Heart left ventricle (tissue), 16 donors: ENCODE results near the gene ATPAF2. TPM values are rescaled to one million over a fixed set of nuclear protein-coding genes. Genes with fewer than 3 reads are reported as not detected.

Source experiments
- ATAC-seq, 4 donors: fragments of 200-7000 bp; cut with Tn5 transposase; one replicate each; pipeline ENCODE4 v1.9.1; 2020 to 2022; ENCODE audit warnings: moderate library complexity in 4 of 4, mild to moderate bottlenecking in 3 of 4, moderate number of reproducible peaks in 1 of 4
- DNase-seq, 5 donors: peaks; one replicate each; pipeline ENCODE4 v3.0.0-alpha.2; 2020
- H3K27ac ChIP-seq, 12 donors: fragments of 200-600 bp; sonication (generic) in 4 of 12; one replicate each; pipeline versions ENCODE4 v1.5.0 to v1.8.0; 2016 to 2022; ENCODE audit warnings: mild to moderate bottlenecking in 2 of 12
- H3K27me3 ChIP-seq, 9 donors: fragments of 200-600 bp; sonication (generic) in 2 of 9; one replicate each; pipeline versions ENCODE4 v1.5.1 to v1.8.0; 2016 to 2022; ENCODE audit warnings: mild to moderate bottlenecking in 3 of 9
- H3K36me3 ChIP-seq, 9 donors: fragments of 200-600 bp; sonication (generic) in 2 of 9; one replicate each; pipeline versions ENCODE4 v1.5.0 to v1.8.0; 2018 to 2022; ENCODE audit warnings: mild to moderate bottlenecking in 2 of 9
- H3K4me1 ChIP-seq, 12 donors: fragments of 200-600 bp; sonication (generic) in 4 of 12; one replicate each; pipeline versions ENCODE4 v1.5.0 to v1.8.0; 2016 to 2022; ENCODE audit warnings: mild to moderate bottlenecking in 3 of 12
- H3K4me3 ChIP-seq, 12 donors: fragments of 200-600 bp; sonication (generic) in 4 of 12; one replicate each; pipeline versions ENCODE4 v1.5.0 to v1.8.0; 2017 to 2022; ENCODE audit warnings: mild to moderate bottlenecking in 9 of 12, moderate library complexity in 4 of 12
- H3K9me3 ChIP-seq, 12 donors: fragments of 200-600 bp; sonication (generic) in 4 of 12; one replicate each; pipeline versions ENCODE4 v1.5.0 to v1.8.0; 2016 to 2022; ENCODE audit warnings: mild to moderate bottlenecking in 1 of 12
- POLR2A ChIP-seq, 2 donors: fragments of 450-650 bp; IDR thresholded peaks; one replicate each; pipeline ENCODE4 v1.6.1; 2017; ENCODE audit warnings: antibody characterized with exemption in 2 of 2, mild to moderate bottlenecking in 2 of 2, moderate library complexity in 2 of 2
- WGBS, 4 donors: extraction: QIAGEN DNeasy Blood & Tissue Kit in 2 of 4; methylation state at CpG; one replicate each; pipeline versions ENCODE4 v1.1.5 to v1.1.7; 2013 to 2018; 5-methylcytosine and 5-hydroxymethylcytosine counted together
- intact Hi-C, 10 donors: fragments of 100-400 bp; cut with DNase I; formaldehyde crosslinking; loops; one replicate each; pipeline versions ENCODE4 v1.11.1 to v1.14.2; 2022
- polyA plus RNA-seq, 2 donors: library from polyadenylated mRNA; stranded (reverse); fragments of 200-250 nt; gene quantifications; one replicate each; pipeline ENCODE4 v1.2.3, GENCODE V29; 2013
- total RNA-seq, 9 donors: library from RNA; depleted of rRNA in 2 of 9; stranded (reverse); fragments of >200 nt in 2 of 9; fragmentation: NEBNext Ultra II Directional in 3 of 9; extraction: Animal tissue kit (Norgen Biotek cat#: 25700) in 3 of 9; gene quantifications; one replicate each; pipeline versions ENCODE4 v1.1.0 to v1.2.4, GENCODE V29; 2016 to 2023
- TF ChIP-seq, protein P1 (sequence below), 12 donors: fragments of 200-600 bp; sonication (generic) in 4 of 12; IDR thresholded peaks; one replicate each; pipeline versions ENCODE4 v1.5.0 to v1.8.0; 2018 to 2022; ENCODE audit warnings: antibody characterized with exemption in 12 of 12, mild to moderate bottlenecking in 5 of 12
- donor health status: ischemic (EF 13 %, LVEDD 7.1; RV severe dilation, severe dysfunction).
- donor health status: healthy with polysubstance abuse.
- donor health status: DM: no; HTN: yes; CAD: no.
- donor health status: DM: no; HTN: no; CAD: no.
- donor health status: ischemic (EF 25% LVEDD 6.9; RV normal size, moderate dysfunction).
- donor health status: ischemic (EF 25% LVEDD 5.7; RV mildly dilated, moderate dysfunction).
- donor health status: healthy.
- donor health status: DM: yes; HTN: yes; CAD: no.
- donor health status: ischemic (EF 35%, LVEDD 5.7; RV mildly dilated, moderate dysfunction).
- donor health status: nonischemic (EF 11% LVEDD 7.7; RV severe dilation, severe dysfunction).
- donor health status: DM: yes; HTN: yes; CAD: no.
- donor health status: PGD.
- donor health status: ischemic (EF 29% LVEDD 5.4; RV normal size, mild dysfunction).
- donor health status: nonischemic (EF 23%, LVEDD 6.1; RV moderate dilation, normal function).

The ATPAF2 gene
- total and polyA plus RNA-seq, 11 donors = 25.6 to 51.4 (median 37.6) TPM

DNA sequence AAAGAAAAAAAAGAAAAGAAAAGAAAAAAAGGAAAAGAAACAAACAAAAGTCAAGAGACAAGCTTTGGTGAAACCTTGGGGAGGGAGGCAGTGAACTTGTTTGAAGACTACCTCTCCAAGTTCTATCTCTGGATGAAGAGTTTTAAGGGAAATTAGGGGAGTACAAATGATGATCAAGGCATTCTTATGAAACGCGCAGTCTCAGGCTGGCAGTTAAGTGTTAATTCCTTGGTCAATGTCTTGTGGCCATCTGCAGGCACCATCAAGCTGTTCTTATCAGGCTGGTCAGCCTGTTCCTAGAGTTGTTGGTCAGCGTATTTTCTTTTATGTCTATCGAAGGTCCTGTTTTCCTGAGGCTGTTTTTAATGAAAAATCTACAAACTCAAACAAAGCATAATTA is 40.6 kb upstream of the ATPAF2 start:
- no peak for TF ChIP-seq POLR2A (IDR thresholded peaks at IDR 0.05)
- TF ChIP-seq, protein P1, sequence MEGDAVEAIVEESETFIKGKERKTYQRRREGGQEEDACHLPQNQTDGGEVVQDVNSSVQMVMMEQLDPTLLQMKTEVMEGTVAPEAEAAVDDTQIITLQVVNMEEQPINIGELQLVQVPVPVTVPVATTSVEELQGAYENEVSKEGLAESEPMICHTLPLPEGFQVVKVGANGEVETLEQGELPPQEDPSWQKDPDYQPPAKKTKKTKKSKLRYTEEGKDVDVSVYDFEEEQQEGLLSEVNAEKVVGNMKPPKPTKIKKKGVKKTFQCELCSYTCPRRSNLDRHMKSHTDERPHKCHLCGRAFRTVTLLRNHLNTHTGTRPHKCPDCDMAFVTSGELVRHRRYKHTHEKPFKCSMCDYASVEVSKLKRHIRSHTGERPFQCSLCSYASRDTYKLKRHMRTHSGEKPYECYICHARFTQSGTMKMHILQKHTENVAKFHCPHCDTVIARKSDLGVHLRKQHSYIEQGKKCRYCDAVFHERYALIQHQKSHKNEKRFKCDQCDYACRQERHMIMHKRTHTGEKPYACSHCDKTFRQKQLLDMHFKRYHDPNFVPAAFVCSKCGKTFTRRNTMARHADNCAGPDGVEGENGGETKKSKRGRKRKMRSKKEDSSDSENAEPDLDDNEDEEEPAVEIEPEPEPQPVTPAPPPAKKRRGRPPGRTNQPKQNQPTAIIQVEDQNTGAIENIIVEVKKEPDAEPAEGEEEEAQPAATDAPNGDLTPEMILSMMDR (IDR thresholded peaks at IDR 0.05) = no peak
- intact Hi-C loops = no loop called here
- WGBS, 4 donors = 63 to 71% (median 67%) methylated on average over 4 of the region's 4 CpGs
- H3K4me1 ChIP-seq = no peaks in the 10 kb centered on the region
- no peak for DNase-seq
- H3K27ac ChIP-seq = no peak overlapping the region
- no peaks in the 10 kb centered on the region for H3K27me3 ChIP-seq
- ATAC-seq = no peak
- H3K4me3 ChIP-seq = no peak overlapping the region
- H3K9me3 ChIP-seq = no peaks in the 10 kb centered on the region
- no peaks in the 10 kb centered on the region for H3K36me3 ChIP-seq

DNA sequence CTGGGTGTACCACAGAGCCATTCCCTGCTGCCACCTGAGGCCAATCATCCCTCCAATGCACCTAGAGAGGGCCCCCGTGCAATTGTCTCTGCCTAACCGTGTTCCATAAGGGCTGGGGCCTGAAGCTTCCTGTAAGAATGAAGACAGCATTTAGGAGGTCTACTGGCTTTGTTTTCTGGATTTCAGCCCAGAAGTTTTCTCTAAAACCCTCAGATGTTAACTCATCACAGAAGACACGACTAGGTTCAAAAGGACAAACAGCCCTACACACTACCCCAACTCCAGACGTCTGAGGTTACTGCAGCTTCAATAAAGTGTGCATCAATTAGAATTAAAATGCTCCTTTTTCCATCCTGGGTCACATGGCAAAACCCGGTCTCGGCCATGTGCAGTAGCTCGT is 38.0 kb upstream of the ATPAF2 start:
- intact Hi-C loops = no loop called here
- TF ChIP-seq, protein P1 (IDR thresholded peaks at IDR 0.05) = no peak
- TF ChIP-seq POLR2A (IDR thresholded peaks at IDR 0.05) = no peak
- Histone ChIP-seq H3K27ac (no peak overlapping the region), H3K4me3 (no peak overlapping the region), H3K4me1 (no peaks in the 10 kb centered on the region), H3K36me3 (no peaks in the 10 kb centered on the region), H3K9me3 (no peaks in the 10 kb centered on the region), H3K27me3 (no peaks in the 10 kb centered on the region)
- WGBS, 4 donors = 67 to 74% (median 71%) methylated on average over 7 of the region's 7 CpGs
- ATAC-seq (no peak), DNase-seq (no peak)

DNA sequence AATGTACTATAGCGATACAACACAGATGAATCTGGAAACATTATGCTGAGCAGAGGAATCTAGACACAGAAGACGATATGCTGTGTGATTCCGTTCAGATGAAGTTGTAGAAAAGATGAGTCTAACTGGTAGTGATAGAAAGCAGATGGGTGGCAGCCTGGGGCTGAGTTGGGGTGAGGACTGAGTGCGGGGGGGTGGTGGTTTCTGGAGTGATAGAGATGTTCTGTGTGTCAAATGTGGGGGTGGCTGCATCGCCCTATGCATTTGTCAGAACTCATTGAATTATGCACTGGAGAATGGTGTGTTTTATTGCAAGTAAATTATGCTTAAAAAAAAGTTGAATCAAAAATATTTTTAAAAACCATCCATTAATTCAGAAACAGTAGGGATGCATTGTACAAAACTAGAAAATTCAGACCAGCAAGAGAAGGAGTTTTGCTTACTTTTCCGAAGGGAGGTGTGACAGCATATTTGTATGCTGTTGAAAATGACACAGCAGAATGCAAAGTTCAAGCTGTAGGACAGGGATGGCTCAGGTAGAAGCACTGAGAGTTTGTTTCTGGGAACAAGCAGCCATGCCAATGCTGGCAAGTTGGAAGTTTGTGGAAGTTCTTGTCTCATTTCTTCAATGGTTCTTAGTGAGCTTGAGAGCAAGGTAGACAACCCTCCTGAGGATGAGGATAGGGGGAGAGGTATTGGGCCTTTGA is 35.8 kb upstream of the ATPAF2 start:
- no peaks in the 10 kb centered on the region for H3K36me3 ChIP-seq
- no peak overlapping the region for H3K27ac ChIP-seq
- DNase-seq (no peak), ATAC-seq (no peak)
- no peaks in the 10 kb centered on the region for H3K9me3 ChIP-seq
- TF ChIP-seq POLR2A (IDR thresholded peaks at IDR 0.05) = no peak
- TF ChIP-seq, protein P1 (IDR thresholded peaks at IDR 0.05) = no peak
- WGBS, 4 donors = 77 to 83% (median 79%) methylated on average over 6 of the region's 6 CpGs
- no peak overlapping the region for H3K4me3 ChIP-seq
- H3K27me3 ChIP-seq = no peaks in the 10 kb centered on the region
- H3K4me1 ChIP-seq = peaks cover 0 to 8% (median 0%) of the 10 kb centered on the region in 12 donors
- intact Hi-C loops = no loop called here

DNA sequence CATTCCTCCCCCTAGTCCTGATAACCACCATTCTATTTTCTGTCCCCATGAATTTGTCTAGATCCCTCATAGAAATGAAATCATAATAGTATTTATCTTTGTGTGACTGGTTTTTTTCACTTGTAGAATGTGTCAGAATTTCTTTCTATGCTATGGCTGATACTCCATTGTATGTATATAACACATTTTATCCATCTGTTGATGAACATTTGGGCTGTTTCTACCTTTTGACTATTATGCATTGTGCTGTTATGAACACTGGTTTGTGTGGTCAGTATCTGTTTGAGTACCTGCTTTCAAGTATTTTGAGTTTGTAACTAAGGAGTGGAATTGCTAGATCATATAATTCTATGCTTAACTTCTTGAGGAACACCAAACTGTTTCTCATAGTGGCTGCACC is 32.8 kb upstream of the ATPAF2 start:
- TF ChIP-seq, protein P1 (IDR thresholded peaks at IDR 0.05) = no peak
- no peak for TF ChIP-seq POLR2A (IDR thresholded peaks at IDR 0.05)
- Histone ChIP-seq H3K9me3 (no peaks in the 10 kb centered on the region), H3K4me1 (peaks cover 0 to 8% (median 0%) of the 10 kb centered on the region in 12 donors), H3K36me3 (peaks cover 0 to 4% (median 0%) of the 10 kb centered on the region in 9 donors), H3K27ac (no peak overlapping the region), H3K27me3 (no peaks in the 10 kb centered on the region), H3K4me3 (no peak overlapping the region)
- intact Hi-C loops = no loop called here
- ATAC-seq = no peak
- DNase-seq = no peak
